ENCODE data around the gene MAP3K8.

DNA sequence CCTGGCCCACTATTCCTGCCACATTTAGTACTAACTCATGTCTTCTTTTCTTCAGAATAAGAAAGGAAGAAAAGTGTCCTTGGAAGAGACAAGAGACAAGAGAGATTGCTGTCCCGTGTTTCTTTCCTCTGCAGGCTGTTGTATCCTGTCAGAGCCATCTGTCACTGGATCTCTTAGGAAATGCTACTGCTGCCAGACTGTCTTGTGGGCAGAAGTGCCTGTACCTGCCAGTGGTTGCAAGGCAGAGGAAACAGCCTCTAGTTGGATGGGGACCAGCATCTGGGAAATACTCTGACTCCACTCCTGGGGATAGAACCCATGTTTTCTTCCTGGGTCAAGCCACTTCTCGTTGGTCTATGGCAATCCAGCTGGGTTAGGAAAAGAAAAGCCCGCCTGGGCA is 16.7 kb upstream of the MAP3K8 start:
- TF ChIP-seq, protein P1, sequence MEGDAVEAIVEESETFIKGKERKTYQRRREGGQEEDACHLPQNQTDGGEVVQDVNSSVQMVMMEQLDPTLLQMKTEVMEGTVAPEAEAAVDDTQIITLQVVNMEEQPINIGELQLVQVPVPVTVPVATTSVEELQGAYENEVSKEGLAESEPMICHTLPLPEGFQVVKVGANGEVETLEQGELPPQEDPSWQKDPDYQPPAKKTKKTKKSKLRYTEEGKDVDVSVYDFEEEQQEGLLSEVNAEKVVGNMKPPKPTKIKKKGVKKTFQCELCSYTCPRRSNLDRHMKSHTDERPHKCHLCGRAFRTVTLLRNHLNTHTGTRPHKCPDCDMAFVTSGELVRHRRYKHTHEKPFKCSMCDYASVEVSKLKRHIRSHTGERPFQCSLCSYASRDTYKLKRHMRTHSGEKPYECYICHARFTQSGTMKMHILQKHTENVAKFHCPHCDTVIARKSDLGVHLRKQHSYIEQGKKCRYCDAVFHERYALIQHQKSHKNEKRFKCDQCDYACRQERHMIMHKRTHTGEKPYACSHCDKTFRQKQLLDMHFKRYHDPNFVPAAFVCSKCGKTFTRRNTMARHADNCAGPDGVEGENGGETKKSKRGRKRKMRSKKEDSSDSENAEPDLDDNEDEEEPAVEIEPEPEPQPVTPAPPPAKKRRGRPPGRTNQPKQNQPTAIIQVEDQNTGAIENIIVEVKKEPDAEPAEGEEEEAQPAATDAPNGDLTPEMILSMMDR (IDR thresholded peaks at IDR 0.05) = no peak
- no peak for TF ChIP-seq POLR2AphosphoS5 (IDR thresholded peaks at IDR 0.05; ENCODE audit: low read depth, low read length)
- TF ChIP-seq SIN3A (IDR thresholded peaks at IDR 0.05; ENCODE audit: borderline replicate concordance, insufficient read depth, low read depth, low read length) = no peak

Data from Panc1 (cell line).